ENCODE measurements around the gene KLRC2. TPM values are rescaled to one million over a fixed set of nuclear protein-coding genes. Genes with fewer than 3 reads are reported as not detected.
"Not testable (repeated sequence)": the region's sequence is repeated elsewhere in the genome, so short reads cannot be mapped to it uniquely, and the experiment has no call there.

The KLRC2 gene
- total RNA-seq, 1 experiment from 2014 or later, result not detected

DNA sequence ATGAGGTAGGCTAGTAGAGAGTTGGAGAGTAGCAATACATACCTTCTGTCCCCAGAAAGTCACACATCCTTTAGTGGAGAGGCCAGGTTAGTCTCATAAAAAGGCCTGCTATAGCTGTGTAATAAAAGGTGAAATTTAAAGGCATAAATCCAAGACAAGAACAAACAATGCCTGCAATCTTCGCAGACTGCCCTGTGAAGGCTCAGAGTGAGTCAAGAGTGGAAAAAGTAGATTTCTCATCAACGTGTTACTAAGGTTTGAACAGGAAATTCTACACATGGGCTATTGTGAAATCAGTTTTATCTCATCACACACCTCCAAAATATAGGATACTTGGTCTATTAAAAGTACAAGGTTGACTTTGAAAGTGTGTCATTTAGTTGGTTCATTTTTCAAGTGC lies 17.3 kb upstream of the KLRC2 start, which contains the start of gene KLRC1:
Gene KLRC1 (minus strand): TSS at position 222 of the 400 bp plus-strand sequence. CDS start 2,221 bp downstream, outside the sequence.
- H3K36me3 ChIP-seq (ENCODE audit: control insufficient read depth, insufficient read depth, low read length), result no peaks in the 10 kb centered on the region
- H3K27ac ChIP-seq (ENCODE audit: low read length), result no peak within 1 kb of the TSS
- ChIA-PET POLR2A (no interaction called here), CTCF (no interaction called here)
- in situ Hi-C loops (cut with HindIII; ENCODE audit: low pct_unique_long_range_greater_than_20kb, low sequenced_read_pairs) (no loop called here), intact Hi-C loops (cut with micrococcal nuclease; ENCODE audit: unreplicated experiment) (no loop called here)
- TF ChIP-seq TCF7L2 (IDR thresholded peaks at IDR 0.05; ENCODE audit: low read depth, low read length), result no peak
- TF ChIP-seq SIN3A (IDR thresholded peaks at IDR 0.05; ENCODE audit: borderline replicate concordance, insufficient read depth, low read depth, low read length), result no peak
- TF ChIP-seq CTCF (IDR thresholded peaks at IDR 0.05), result no peak
- TF ChIP-seq POLR2AphosphoS5 (IDR thresholded peaks at IDR 0.05; ENCODE audit: low read depth, low read length), result no peak
- TF ChIP-seq REST (IDR thresholded peaks at IDR 0.05; ENCODE audit: insufficient read depth in 1 of 2, low read depth in 2 of 2, low read length in 1 of 2), result no peak
- H3K27me3 ChIP-seq (ENCODE audit: control insufficient read depth, insufficient read depth, low read length), result no peaks in the 10 kb centered on the region
- no peak within 1 kb of the TSS for H3K4me3 ChIP-seq (ENCODE audit: low read depth in 2 of 2, low read length in 2 of 2)
- no peak for ATAC-seq
- no TSS peak for BruUV-seq (replicated peaks)
- peaks cover 3% of the 10 kb centered on the region; the same call in 1 of the 2 replicates for H3K9me3 ChIP-seq (ENCODE audit: control insufficient read depth, insufficient read depth, low read depth, low read length)
- DNase-seq (ENCODE audit: low read depth, low spot score), result no peak
- no peaks in the 10 kb centered on the region for H3K4me1 ChIP-seq (ENCODE audit: control insufficient read depth, insufficient read depth, low read length)

DNA sequence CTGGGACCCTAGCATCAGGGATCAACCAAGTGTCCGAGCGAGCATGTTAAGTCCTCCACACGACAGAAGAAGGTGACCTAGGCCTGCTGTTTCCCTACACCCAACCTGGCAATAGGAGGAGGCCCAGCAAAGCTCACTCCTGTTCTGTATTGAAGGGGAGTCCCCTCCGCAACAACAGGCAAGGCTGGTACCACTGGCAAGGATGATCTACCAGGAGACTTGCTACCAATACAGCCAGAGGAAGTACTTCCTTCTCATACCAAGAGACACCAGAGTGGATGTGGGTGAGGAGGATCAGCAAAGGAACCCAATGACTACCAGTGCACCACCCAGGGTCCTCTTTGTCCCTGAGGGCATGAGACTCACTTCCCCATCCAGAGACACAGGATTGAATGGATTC lies 12.4 kb upstream of the KLRC2 start:
- Histone ChIP-seq H3K4me3 (ENCODE audit: low read depth in 2 of 2, low read length in 2 of 2) (no peak overlapping the region), H3K9me3 (ENCODE audit: control insufficient read depth, insufficient read depth, low read depth, low read length) (no peaks in the 10 kb centered on the region), H3K27me3 (ENCODE audit: control insufficient read depth, insufficient read depth, low read length) (no peaks in the 10 kb centered on the region), H3K36me3 (ENCODE audit: control insufficient read depth, insufficient read depth, low read length) (no peaks in the 10 kb centered on the region), H3K4me1 (ENCODE audit: control insufficient read depth, insufficient read depth, low read length) (no peaks in the 10 kb centered on the region), H3K27ac (ENCODE audit: low read length) (no peak overlapping the region)
- BruUV-seq (replicated peaks), result no TSS peak
- ChIA-PET CTCF (no interaction called here), POLR2A (no interaction called here)
- intact Hi-C loops (cut with micrococcal nuclease; ENCODE audit: unreplicated experiment), result no loop called here
- in situ Hi-C loops (cut with HindIII; ENCODE audit: low pct_unique_long_range_greater_than_20kb, low sequenced_read_pairs), result no loop called here
- ATAC-seq (no peak), DNase-seq (ENCODE audit: low read depth, low spot score) (no peak)
- no peak for TF ChIP-seq REST (IDR thresholded peaks at IDR 0.05; ENCODE audit: insufficient read depth in 1 of 2, low read depth in 2 of 2, low read length in 1 of 2)
- no peak for TF ChIP-seq CTCF (IDR thresholded peaks at IDR 0.05)
- no peak for TF ChIP-seq POLR2AphosphoS5 (IDR thresholded peaks at IDR 0.05; ENCODE audit: low read depth, low read length)
- no peak for TF ChIP-seq TCF7L2 (IDR thresholded peaks at IDR 0.05; ENCODE audit: low read depth, low read length)
- TF ChIP-seq SIN3A (IDR thresholded peaks at IDR 0.05; ENCODE audit: borderline replicate concordance, insufficient read depth, low read depth, low read length), result no peak

GRCh38 chr12:10446052-10446451 lies 10.2 kb upstream of the KLRC2 start:
- in situ Hi-C loops (cut with HindIII; ENCODE audit: low pct_unique_long_range_greater_than_20kb, low sequenced_read_pairs); H3K36me3 ChIP-seq (ENCODE audit: control insufficient read depth, insufficient read depth, low read length): not testable (repeated sequence)

DNA sequence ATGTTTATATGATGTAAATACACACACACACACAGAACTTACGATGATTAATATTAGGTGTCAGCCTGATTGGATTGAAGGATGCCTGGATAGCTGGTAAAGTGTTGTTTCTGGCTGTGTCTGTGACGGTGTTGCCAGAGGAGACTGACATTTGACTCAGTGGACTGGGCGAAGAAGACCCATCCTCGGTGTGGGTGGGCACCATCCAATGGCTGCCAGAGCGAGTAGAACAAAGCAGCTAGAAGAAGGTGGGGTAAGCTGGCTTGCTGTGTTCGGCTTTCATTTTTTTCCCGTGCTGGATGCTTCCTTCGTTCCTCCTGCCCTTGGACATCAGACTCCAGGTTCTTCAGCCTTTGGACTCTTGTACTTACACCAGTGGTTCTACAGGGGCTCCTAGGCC lies 5.3 kb upstream of the KLRC2 start:
- H3K36me3 ChIP-seq (ENCODE audit: control insufficient read depth, insufficient read depth, low read length); ATAC-seq; DNase-seq (ENCODE audit: low read depth, low spot score); POLR2A ChIA-PET; H3K4me3 ChIP-seq (ENCODE audit: low read depth in 2 of 2, low read length in 2 of 2); in situ Hi-C loops (cut with HindIII; ENCODE audit: low pct_unique_long_range_greater_than_20kb, low sequenced_read_pairs); H3K27me3 ChIP-seq (ENCODE audit: control insufficient read depth, insufficient read depth, low read length); H3K4me1 ChIP-seq (ENCODE audit: control insufficient read depth, insufficient read depth, low read length); intact Hi-C loops (cut with micrococcal nuclease; ENCODE audit: unreplicated experiment); H3K9me3 ChIP-seq (ENCODE audit: control insufficient read depth, insufficient read depth, low read depth, low read length); CTCF ChIA-PET; H3K27ac ChIP-seq (ENCODE audit: low read length); BruUV-seq (replicated peaks): not testable (repeated sequence)

More at GRCh38 chr12:10446052-10446451, 10.2 kb upstream of the KLRC2 start:
- BruUV-seq (replicated peaks); H3K9me3 ChIP-seq (ENCODE audit: control insufficient read depth, insufficient read depth, low read depth, low read length); DNase-seq (ENCODE audit: low read depth, low spot score); intact Hi-C loops (cut with micrococcal nuclease; ENCODE audit: unreplicated experiment); POLR2A ChIA-PET; H3K27me3 ChIP-seq (ENCODE audit: control insufficient read depth, insufficient read depth, low read length); H3K4me3 ChIP-seq (ENCODE audit: low read depth in 2 of 2, low read length in 2 of 2); ATAC-seq; H3K27ac ChIP-seq (ENCODE audit: low read length); H3K4me1 ChIP-seq (ENCODE audit: control insufficient read depth, insufficient read depth, low read length): not testable (repeated sequence)
- CTCF ChIA-PET, result interaction anchor here (0.6 kb wide), 1 partner anchor 210 kb away, joined by 4 read pairs; no protein-coding TSS in a partner anchor
